Ovary (tissue), 9 donors: ENCODE data around the gene SHBG. TPM values are rescaled to one million over a fixed set of nuclear protein-coding genes. Genes with fewer than 3 reads are reported as not detected.

Experiments
- DNase-seq, 5 donors: peaks; one replicate each; pipeline ENCODE4 v3.0.0-alpha.2; 2019 to 2020
- H3K27ac ChIP-seq, 2 donors: fragments of 200-600 bp; one replicate each; pipeline versions ENCODE4 v1.5.1 to v1.8.0; 2019 to 2022
- H3K27me3 ChIP-seq: fragments of 200-600 bp; one replicate; pipeline ENCODE4 v1.8.0; 2022
- H3K36me3 ChIP-seq: fragments of 200-600 bp; sonication (generic); one replicate; pipeline ENCODE4 v1.5.1; 2019
- H3K4me1 ChIP-seq: one replicate; pipeline ENCODE4 v1.8.1; 2013; ENCODE audit warnings: mild to moderate bottlenecking, moderate library complexity; ENCODE audit not compliant: insufficient read depth
- H3K4me3 ChIP-seq: fragments of 200-600 bp; sonication (generic); one replicate; pipeline ENCODE4 v1.5.1; 2017
- H3K9me3 ChIP-seq, 2 donors: fragments of 200-600 bp in 1 of 2; sonication (generic) in 1 of 2; one replicate each; pipeline versions ENCODE4 v1.5.1 to v1.8.1; 2013 to 2019; ENCODE audit warnings: mild to moderate bottlenecking in 1 of 2, moderate library complexity in 1 of 2
- CTCF ChIP-seq, 3 donors: fragments of 450-650 bp in 2 of 3; fragments of 200-600 bp in 1 of 3; IDR thresholded peaks; one replicate each; pipeline versions ENCODE4 v1.5.1 to v1.8.0; 2016 to 2022; ENCODE audit warnings: antibody characterized with exemption in 3 of 3, mild to moderate bottlenecking in 1 of 3
- EP300 ChIP-seq: sonication (generic); formaldehyde crosslinking; IDR thresholded peaks from one replicate; pipeline ENCODE4 v1.6.1; 2017; ENCODE audit warnings: antibody characterized with exemption
- POLR2A ChIP-seq: fragments of 450-650 bp; IDR thresholded peaks from one replicate; pipeline ENCODE4 v1.6.1; 2017; ENCODE audit warnings: antibody characterized with exemption, mild to moderate bottlenecking, moderate library complexity
- WGBS, 3 donors: extraction: QIAGEN DNeasy Blood & Tissue Kit in 1 of 3; methylation state at CpG; one replicate each; pipeline versions ENCODE4 v1.1.5 to v1.1.7; 2013 to 2017; 5-methylcytosine and 5-hydroxymethylcytosine counted together
- intact Hi-C, 4 donors: fragments of 100-400 bp; cut with DNase I; formaldehyde crosslinking; loops; one replicate each; pipeline versions ENCODE4 v1.11.0 to v1.15.1; 2022 to 2023
- polyA plus RNA-seq, 2 donors: library from polyadenylated mRNA; stranded (reverse); fragments of 200-250 nt in 1 of 2; fragments of 350-450 nt in 1 of 2; fragmentation: Illumina TruSeq in 1 of 2; extraction: RNeasy Lipid Tissue Mini Kit (QIAGEN cat#74804) in 1 of 2; gene quantifications; one replicate each; pipeline ENCODE4 v1.2.3, GENCODE V29; 2013 to 2014
- total RNA-seq, 7 donors: library from RNA; depleted of rRNA in 2 of 7; stranded (reverse); fragments of >200 nt in 2 of 7; fragmentation: NEBNext Ultra II Directional in 3 of 7; extraction: Animal tissue kit (Norgen Biotek cat#: 25700) in 3 of 7; gene quantifications; one replicate each; pipeline versions ENCODE4 v1.1.0 to v1.2.4, GENCODE V29; 2016 to 2023
- donor health status: DM: no; HTN: no; CAD: no; lungs with moderate emphysema.
- donor health status: DM: no; HTN: no; CAD: no.
- donor health status: Bipolar disorder and iron deficiency.
- donor health status: DM: yes; HTN: yes; CAD: no.
- donor health status: DM: no; HTN: no; CAD: no.
- donor health status: DM: yes; HTN: yes; CAD: no.

SHBG gene
- total and polyA plus RNA-seq, 9 donors = 0.63 to 1.3 (median 0.92) TPM

- H3K9me3 ChIP-seq = no peaks in the 10 kb centered on the region
- H3K4me3 ChIP-seq = peak within 1 kb of the TSS; percentile 44
- intact Hi-C loops = loop anchor here in 2 of 4 donors (5.0 kb wide), 1 partner anchor 37 kb away; the partner anchor contains the start of genes TP53 (in 2 of the 2) and WRAP53 (in 2 of the 2)
- no peaks in the 10 kb centered on the region for H3K27me3 ChIP-seq
- DNase-seq = peak; percentile 79 to 90 (median 85)
- TF ChIP-seq CTCF (IDR thresholded peaks at IDR 0.05) = no peak
- no peak for TF ChIP-seq EP300
- TF ChIP-seq POLR2A = no peak
- 1 to 2% (median 1%) methylated on average over 26 to 34 of the region's 34 CpGs for WGBS, 3 donors
- peak within 1 kb of the TSS; percentile 86 for H3K27ac ChIP-seq
- no peaks in the 10 kb centered on the region for H3K36me3 ChIP-seq
- peaks cover 6% of the 10 kb centered on the region for H3K4me1 ChIP-seq
These were observed 20.7 kb downstream of the SHBG start, which contains the start of gene ATP1B2 for GRCh38 chr17:7650509-7651096. TSS of gene ATP1B2 (plus strand) at chr17:7650926. CDS start at chr17:7651519, 593 bp downstream.

GRCh38 chr17:7651097-7651664 is 21.2 kb downstream of the SHBG start:
- TF ChIP-seq EP300 (no peak), POLR2A (no peak), CTCF (IDR thresholded peaks at IDR 0.05) (no peak)
- no peak for DNase-seq
- no peaks in the 10 kb centered on the region for H3K9me3 ChIP-seq
- intact Hi-C loops = loop anchor here in 2 of 4 donors (5.0 kb wide), 1 partner anchor 36 kb away; the partner anchor contains the start of genes TP53 (in 2 of the 2) and WRAP53 (in 2 of the 2)
- no peaks in the 10 kb centered on the region for H3K36me3 ChIP-seq
- H3K27me3 ChIP-seq = no peaks in the 10 kb centered on the region
- H3K27ac ChIP-seq = peak overlapping the region; percentile 86
- H3K4me1 ChIP-seq = peaks cover 6% of the 10 kb centered on the region
- peak overlapping the region; percentile 44 for H3K4me3 ChIP-seq
- WGBS, 3 donors = 0% methylated on average over 32 to 45 of the region's 45 CpGs

GRCh38 chr17:7651665-7652387 is 21.9 kb downstream of the SHBG start:
- Histone ChIP-seq H3K9me3 (no peaks in the 10 kb centered on the region), H3K4me1 (peaks cover 2% of the 10 kb centered on the region), H3K4me3 (peak overlapping the region; percentile 44), H3K27me3 (no peaks in the 10 kb centered on the region), H3K36me3 (no peaks in the 10 kb centered on the region), H3K27ac (peak overlapping the region; percentile 86)
- TF ChIP-seq EP300 = no peak
- no peak for TF ChIP-seq POLR2A
- peak in 1 of 3 donors; percentile 17 for TF ChIP-seq CTCF (IDR thresholded peaks at IDR 0.05)
- intact Hi-C loops = loop anchor here in 2 of 4 donors (5.0 kb wide), 1 partner anchor 35 kb away; the partner anchor contains the start of genes TP53 (in 2 of the 2) and WRAP53 (in 2 of the 2)
- 2 to 5% (median 2%) methylated on average over 34 to 54 of the region's 54 CpGs for WGBS, 3 donors
- peak; percentile 60 to 79 (median 69) for DNase-seq
